MM.1S (cell line): ENCODE results near the gene MAPKAP1.
"Not testable (repeated sequence)": the region's sequence is repeated elsewhere in the genome, so short reads cannot be mapped to it uniquely, and the experiment has no call there.

Source experiments
- DNase-seq: peaks from one replicate; pipeline ENCODE4 v3.0.0-alpha.2; 2015
- H2AFZ ChIP-seq: fragments of 300-600 bp; sonication (generic); 2 replicates; pipeline ENCODE4 v1.6.0; 2016; ENCODE audit warnings: antibody characterized with exemption, low read length
- H3F3A ChIP-seq: fragments of 300-600 bp; sonication (generic); 2 replicates; pipeline ENCODE4 v1.6.1; 2016; ENCODE audit warnings: mild to moderate bottlenecking, antibody characterized with exemption, low read length, moderate library complexity, mixed read lengths; ENCODE audit not compliant: insufficient read depth
- H3K27ac ChIP-seq: fragments of 300-600 bp; sonication (generic); 2 replicates; pipeline ENCODE4 v1.5.1; 2016; ENCODE audit warnings: mild to moderate bottlenecking, low read length
- H3K27me3 ChIP-seq: fragments of 300-600 bp; sonication (generic); replicated peaks from 2 replicates; pipeline ENCODE4 v1.6.0; 2016; ENCODE audit warnings: low read length; ENCODE audit not compliant: insufficient read depth
- H3K36me3 ChIP-seq: fragments of 300-600 bp; sonication (generic); replicated peaks from 2 replicates; pipeline ENCODE4 v1.6.1; 2016; ENCODE audit warnings: mild to moderate bottlenecking, low read length, mixed read lengths; ENCODE audit not compliant: insufficient read depth
- H3K4me1 ChIP-seq: fragments of 300-600 bp; sonication (generic); 2 replicates; pipeline ENCODE4 v1.6.1; 2016; ENCODE audit warnings: low read length, mixed read lengths
- H3K4me2 ChIP-seq: fragments of 300-600 bp; sonication (generic); 2 replicates; pipeline ENCODE4 v1.6.0; 2016; ENCODE audit warnings: low read depth, low read length
- H3K4me3 ChIP-seq: fragments of 300-600 bp; sonication (generic); 2 replicates; pipeline ENCODE4 v1.5.1; 2016; ENCODE audit warnings: low read length, mixed read lengths
- H3K79me2 ChIP-seq: fragments of 300-600 bp; sonication (generic); 2 replicates; pipeline ENCODE4 v1.6.1; 2016; ENCODE audit warnings: mixed run types, low read length, mixed read lengths
- H3K9ac ChIP-seq: fragments of 300-600 bp; sonication (generic); 2 replicates; pipeline ENCODE4 v1.6.1; 2016; ENCODE audit warnings: low read length, mixed read lengths
- H3K9me2 ChIP-seq: fragments of 300-600 bp; sonication (generic); replicated peaks from 2 replicates; pipeline ENCODE4 v1.6.1; 2016; ENCODE audit warnings: mild to moderate bottlenecking, low read length, mixed read lengths; ENCODE audit not compliant: insufficient read depth
- H3K9me3 ChIP-seq: fragments of 300-600 bp; sonication (generic); replicated peaks from 2 replicates; pipeline ENCODE4 v1.6.1; 2016; ENCODE audit warnings: mild to moderate bottlenecking, low read length, mixed read lengths; ENCODE audit not compliant: insufficient read depth
- H4K20me1 ChIP-seq: fragments of 300-600 bp; sonication (generic); 2 replicates; pipeline ENCODE4 v1.6.1; 2016; ENCODE audit warnings: mild to moderate bottlenecking, low read length, moderate library complexity, mixed read lengths; ENCODE audit not compliant: insufficient read depth
- CTCF ChIP-seq: fragments of 300-600 bp; sonication (generic); IDR thresholded peaks from 2 replicates; pipeline ENCODE4 v1.5.1; 2016; ENCODE audit warnings: antibody characterized with exemption, low read length, mixed read lengths
- EZH2 ChIP-seq: fragments of 300-600 bp; sonication (generic); optimal IDR thresholded peaks from 2 replicates; pipeline ENCODE3; 2017; ENCODE audit warnings: low read depth, mild to moderate bottlenecking, antibody characterized with exemption, low read length, mixed read lengths
- EZH2phosphoT487 ChIP-seq: fragments of 300-600 bp; sonication (generic); IDR thresholded peaks from 2 replicates; pipeline ENCODE4 v1.6.1; 2018; ENCODE audit warnings: antibody characterized with exemption, low read length

MAPKAP1 gene

GRCh38 chr9:125700791-125701190, 6.2 kb downstream of the MAPKAP1 start:
- Histone ChIP-seq H3F3A (no peaks in the 10 kb centered on the region), H3K36me3 (no peaks in the 10 kb centered on the region), H3K27ac (no peak overlapping the region), H3K9me3 (no peaks in the 10 kb centered on the region), H2AFZ (no peak overlapping the region), H3K4me3 (no peak overlapping the region), H3K4me2 (no peak overlapping the region), H3K27me3 (no peaks in the 10 kb centered on the region), H3K9ac (no peak overlapping the region), H4K20me1 (no peaks in the 10 kb centered on the region), H3K4me1 (peaks cover 4% of the 10 kb centered on the region; the same call in 1 of the 2 replicates), H3K79me2 (peaks cover 87% of the 10 kb centered on the region), H3K9me2 (no peaks in the 10 kb centered on the region)
- TF ChIP-seq EZH2 (no peak), EZH2phosphoT487 (no peak), CTCF (no peak)
- DNase-seq = no peak

- Histone ChIP-seq H3K4me3 (no peak overlapping the region), H3K27me3 (no peaks in the 10 kb centered on the region), H2AFZ (no peak overlapping the region), H3K79me2 (peaks cover 85% of the 10 kb centered on the region), H4K20me1 (no peaks in the 10 kb centered on the region), H3K27ac (no peak overlapping the region), H3K9ac (no peak overlapping the region), H3K36me3 (no peaks in the 10 kb centered on the region), H3K4me2 (no peak overlapping the region), H3K9me3 (no peaks in the 10 kb centered on the region), H3K9me2 (no peaks in the 10 kb centered on the region), H3F3A (no peaks in the 10 kb centered on the region), H3K4me1 (no peaks in the 10 kb centered on the region)
- TF ChIP-seq EZH2phosphoT487 = no peak
- no peak for TF ChIP-seq CTCF
- TF ChIP-seq EZH2 = no peak
- no peak for DNase-seq
These were observed 7.1 kb downstream of the MAPKAP1 start for GRCh38 chr9:125699870-125700269.

GRCh38 chr9:125696106-125696647, 10.8 kb downstream of the MAPKAP1 start:
- TF ChIP-seq CTCF (no peak), EZH2 (no peak), EZH2phosphoT487 (no peak)
- Histone ChIP-seq H3K4me1 (no peaks in the 10 kb centered on the region), H3K27me3 (no peaks in the 10 kb centered on the region), H3K4me2 (no peak overlapping the region), H3K36me3 (no peaks in the 10 kb centered on the region), H2AFZ (no peak overlapping the region), H3K79me2 (peaks cover 67% of the 10 kb centered on the region), H3K9ac (no peak overlapping the region), H3K9me2 (no peaks in the 10 kb centered on the region), H3K4me3 (no peak overlapping the region), H4K20me1 (no peaks in the 10 kb centered on the region), H3K9me3 (no peaks in the 10 kb centered on the region), H3K27ac (no peak overlapping the region), H3F3A (no peaks in the 10 kb centered on the region)
- no peak for DNase-seq

GRCh38 chr9:125695548-125695947, 11.5 kb downstream of the MAPKAP1 start:
- H2AFZ ChIP-seq, H3K9me3 ChIP-seq, H3F3A ChIP-seq, H3K27ac ChIP-seq, H3K4me3 ChIP-seq, H3K36me3 ChIP-seq, H3K4me1 ChIP-seq, H3K27me3 ChIP-seq, DNase-seq, H4K20me1 ChIP-seq, H3K4me2 ChIP-seq, H3K9me2 ChIP-seq, H3K9ac ChIP-seq: not testable (repeated sequence)
- H3K79me2 ChIP-seq = peaks cover 61% of the 10 kb centered on the region
